ENCODE data around the gene PACS1.

GRCh38 chr11:66267379-66268243 lies 197.5 kb downstream of the PACS1 start:
- TF ChIP-seq EZH2 (IDR thresholded peaks at IDR 0.05; ENCODE audit: low read depth) (no peak), CTCF (conservative IDR thresholded peaks at IDR 0.05) (peak; percentile 31; the same call in 1 of the 2 replicates)
